Fibroblast of peridontal ligament (primary cell): ENCODE measurements around the gene DYNC1LI1.
A peak's percentile ranks its signal among the peaks of the same experiment; 100 is the strongest.

Experiments used
- DNase-seq: peaks from one replicate; pipeline ENCODE4 v3.0.0-alpha.2; 2010; ENCODE audit errors: extremely low read depth

Gene DYNC1LI1

DNA sequence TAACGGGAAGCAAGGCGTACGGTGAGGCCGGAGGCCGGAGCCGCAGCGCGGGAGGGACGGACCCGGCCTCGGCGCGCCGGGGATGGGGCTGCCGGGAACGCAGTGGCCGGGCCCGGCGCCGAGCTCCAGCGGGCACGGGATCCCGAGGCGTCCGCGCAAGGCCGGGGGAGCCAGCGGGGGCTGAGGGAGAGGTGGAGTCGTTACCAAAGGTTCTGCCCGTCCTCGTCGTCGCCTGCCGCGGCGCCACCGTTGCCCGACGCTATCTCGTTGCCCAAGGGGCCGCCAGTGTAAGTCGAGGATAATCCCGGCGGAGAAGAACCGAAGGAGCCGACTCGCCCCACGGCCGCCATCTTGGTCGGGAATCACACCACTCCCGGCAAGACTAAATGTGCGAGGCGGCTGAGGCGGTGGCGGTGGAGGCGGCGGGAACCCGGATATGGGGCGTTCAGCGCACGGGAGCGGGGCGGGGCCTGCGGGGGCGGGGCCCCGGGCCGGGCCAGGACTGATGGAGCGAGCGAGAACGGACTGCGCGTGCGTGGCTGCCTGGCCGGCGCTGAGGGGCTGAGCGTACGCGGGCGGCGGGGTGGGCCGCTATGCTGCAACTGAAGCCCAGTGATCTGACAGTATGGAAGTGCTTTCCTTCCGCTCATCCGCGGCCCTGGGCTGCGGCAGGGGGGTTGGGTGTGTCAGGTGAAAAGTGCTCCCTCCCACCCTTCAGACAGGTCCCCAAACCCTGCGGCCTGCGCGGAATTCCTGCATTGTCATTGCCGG, at the start of gene DYNC1LI1:
TSS of gene DYNC1LI1 (minus strand) at position 438 of the 771 bp plus-strand sequence. CDS start at position 350, 88 bp downstream.
- DNase-seq: peak; percentile 86

GRCh38 chr3:32619395-32619794, 48.7 kb upstream of the DYNC1LI1 start:
- DNase-seq: no peak

- DNase-seq: no peak
These were observed 45.8 kb upstream of the DYNC1LI1 start for GRCh38 chr3:32616267-32616962.

DNA sequence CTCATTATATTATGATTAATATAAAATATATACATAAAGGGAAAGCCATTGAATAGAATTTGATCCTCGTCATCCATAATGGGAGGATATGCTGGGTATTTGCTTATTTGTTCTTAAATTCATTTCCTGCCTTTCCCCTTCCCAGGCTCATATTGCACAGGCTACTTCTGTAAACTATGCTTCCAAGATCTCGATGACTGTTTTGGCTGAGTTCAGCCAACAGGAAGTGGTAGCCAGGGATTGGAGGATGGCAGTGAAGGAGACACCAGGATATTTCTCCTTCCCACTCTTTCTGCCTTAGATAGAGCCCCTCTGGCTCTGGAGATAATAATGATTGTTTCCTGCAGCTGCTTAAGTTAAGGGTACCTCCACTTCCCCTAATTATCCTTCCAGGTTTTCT, 44.3 kb upstream of the DYNC1LI1 start:
- peak; percentile 79 for DNase-seq

DNA sequence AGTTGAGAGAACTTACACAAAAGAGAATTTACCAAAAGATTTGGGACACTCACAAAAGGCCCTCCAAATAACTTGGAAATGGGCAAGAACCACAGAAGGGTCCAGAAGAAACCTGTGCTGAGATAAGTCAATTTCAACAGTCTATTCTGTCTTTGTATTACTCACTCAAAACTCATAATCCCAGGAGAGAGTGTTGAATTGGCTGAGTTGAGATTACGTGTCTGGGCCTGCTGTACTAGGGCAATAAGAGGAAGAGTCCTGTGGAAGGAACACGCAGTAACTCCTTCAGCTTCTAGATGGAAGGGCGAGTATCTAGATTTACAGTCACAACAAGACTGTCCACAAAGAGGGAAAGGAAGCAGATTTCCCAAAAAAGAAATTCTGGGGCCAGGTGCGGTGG, 42.5 kb upstream of the DYNC1LI1 start:
- peak; percentile 75 for DNase-seq

DNA sequence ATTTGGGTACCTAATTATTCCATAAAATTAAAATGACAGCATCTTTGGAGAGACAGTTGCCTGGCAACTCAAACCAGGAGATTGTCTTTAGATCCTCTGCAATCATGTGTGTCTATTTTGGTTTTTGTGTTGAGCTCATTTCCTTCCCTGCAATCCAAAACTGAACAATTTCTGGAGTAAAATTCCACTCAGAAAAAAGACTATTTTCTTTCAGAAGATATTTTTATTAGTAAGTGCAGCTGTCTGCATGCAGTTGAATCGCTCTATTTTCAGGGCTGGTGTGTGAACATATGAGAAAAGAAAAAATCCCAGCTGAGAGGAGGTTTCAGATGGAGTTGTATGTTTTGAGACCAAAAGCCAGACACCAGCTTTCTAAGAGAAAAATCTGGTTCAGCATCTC, 41.9 kb upstream of the DYNC1LI1 start:
- DNase-seq: peak; percentile 9

- DNase-seq: no peak
These were observed 36.9 kb upstream of the DYNC1LI1 start for GRCh38 chr3:32607522-32607921.

DNA sequence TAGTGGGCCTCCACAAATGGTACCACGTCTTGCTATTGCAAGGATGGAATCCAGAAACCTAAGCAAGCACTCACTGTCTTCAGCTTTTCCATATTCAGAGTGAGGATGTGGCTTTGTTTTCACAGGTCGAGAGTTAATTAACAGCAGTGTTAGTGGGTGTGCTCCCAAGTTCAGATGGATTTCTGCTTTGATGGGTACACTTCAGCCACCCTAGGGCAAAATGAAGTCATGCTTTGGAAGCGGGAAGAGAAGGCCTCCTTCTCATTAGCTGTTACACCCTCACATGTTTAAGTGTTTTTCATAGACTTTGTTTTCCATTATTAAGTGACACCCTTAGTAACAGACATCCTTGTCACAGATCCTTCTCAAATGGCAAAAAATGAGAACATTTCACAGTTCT, 36.3 kb upstream of the DYNC1LI1 start:
- DNase-seq: no peak

GRCh38 chr3:32606277-32606676, 35.6 kb upstream of the DYNC1LI1 start:
- no peak for DNase-seq

DNA sequence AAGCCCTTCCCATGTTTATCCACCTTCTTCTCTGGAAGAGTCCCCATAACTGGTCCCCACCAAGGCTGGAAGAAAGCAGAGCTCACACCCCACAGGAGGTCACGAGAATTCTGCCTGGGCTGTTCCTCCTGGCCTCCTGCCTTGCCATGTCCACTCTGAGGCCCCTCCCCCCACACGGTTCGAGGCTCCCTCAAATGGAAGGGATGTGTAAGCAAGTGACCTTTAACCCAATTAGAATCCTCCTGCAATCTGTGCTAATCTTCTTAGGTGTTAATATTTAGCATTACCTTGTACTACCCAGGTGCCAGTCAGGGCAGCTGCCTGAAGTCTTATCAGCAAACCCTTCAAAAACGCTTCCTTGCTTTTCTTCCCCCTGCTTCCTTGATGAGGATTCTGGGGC, 32.4 kb upstream of the DYNC1LI1 start:
- no peak for DNase-seq

DNA sequence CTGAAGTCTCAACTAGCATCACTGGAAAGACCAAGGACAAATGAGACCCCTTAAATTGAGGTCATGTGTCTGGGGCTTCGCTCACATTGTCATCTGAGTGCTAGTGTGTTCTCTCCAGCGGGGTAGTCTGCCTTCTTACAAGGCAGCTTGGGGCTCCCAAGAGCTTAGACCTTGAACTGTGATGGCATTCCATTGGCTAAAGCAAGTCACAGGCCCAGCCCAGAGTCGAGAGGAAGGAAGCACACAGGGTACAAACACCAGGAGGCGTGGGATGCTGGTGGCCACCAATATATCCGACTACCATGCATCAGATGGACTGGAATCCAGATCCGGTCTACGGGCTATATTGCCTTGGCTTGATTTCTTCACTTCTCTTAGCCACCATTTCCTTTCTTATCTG, 31.5 kb upstream of the DYNC1LI1 start:
- no peak for DNase-seq

GRCh38 chr3:32601722-32602121, 31.1 kb upstream of the DYNC1LI1 start:
- no peak for DNase-seq

GRCh38 chr3:32597656-32598055, 27.0 kb upstream of the DYNC1LI1 start:
- no peak for DNase-seq

DNA sequence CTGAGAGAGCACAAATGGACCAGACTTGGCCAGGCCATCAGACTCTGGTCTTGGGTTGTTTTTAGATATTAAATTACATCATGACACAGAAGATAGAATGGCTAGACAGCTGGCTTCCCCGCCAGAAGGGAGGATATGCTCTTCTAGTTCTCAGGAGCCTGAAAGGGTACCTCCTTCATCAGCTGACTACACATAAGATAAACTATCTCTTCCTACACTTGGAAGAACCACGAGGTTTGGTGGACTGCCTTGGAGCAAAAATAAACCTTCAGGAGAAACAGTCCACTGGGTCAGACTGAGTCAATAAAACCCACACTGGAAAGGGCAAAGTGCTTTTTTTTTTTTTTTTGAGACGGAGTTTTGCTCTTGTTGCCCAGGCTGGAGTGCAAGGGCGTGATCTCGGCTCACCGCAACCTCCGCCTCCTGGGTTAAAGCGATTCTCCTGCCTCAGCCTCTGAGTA, 26.3 kb upstream of the DYNC1LI1 start:
- DNase-seq: peak; percentile 71

DNA sequence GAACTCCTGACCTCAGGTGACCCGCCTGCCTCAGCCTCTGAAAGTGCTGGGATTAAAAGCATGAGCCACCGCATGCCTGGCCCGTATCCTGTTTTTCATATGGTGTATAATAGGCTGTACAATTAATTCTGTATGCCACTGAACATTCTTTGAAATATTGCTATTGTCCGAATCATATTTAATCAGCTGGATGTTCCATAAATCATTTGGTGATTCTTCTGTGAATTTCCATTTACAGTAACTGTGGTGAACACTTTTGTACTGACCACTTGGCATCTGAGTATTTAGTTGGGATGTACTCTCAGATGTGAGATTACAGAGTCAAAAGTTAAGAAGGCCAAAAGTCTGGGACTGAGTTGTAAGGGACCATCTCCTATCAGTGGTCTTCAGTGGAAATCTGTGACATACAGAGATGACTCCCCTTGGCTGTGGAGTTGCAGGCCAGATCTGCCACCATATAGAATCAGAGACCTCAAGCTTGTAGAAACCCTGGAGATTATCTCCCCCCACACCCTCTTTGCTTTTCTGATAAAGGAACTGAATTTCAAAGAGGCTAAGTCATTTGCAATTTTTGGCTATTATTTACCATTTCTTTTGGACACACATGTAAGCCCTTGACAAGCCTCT, 25.7 kb upstream of the DYNC1LI1 start:
- no peak for DNase-seq

GRCh38 chr3:32595323-32595722, 24.7 kb upstream of the DYNC1LI1 start:
- DNase-seq: no peak

- DNase-seq: peak; percentile 64
These were observed 23.4 kb upstream of the DYNC1LI1 start for GRCh38 chr3:32593903-32594525.

- no peak for DNase-seq
These were observed 22.2 kb upstream of the DYNC1LI1 start for GRCh38 chr3:32592696-32593353.

DNA sequence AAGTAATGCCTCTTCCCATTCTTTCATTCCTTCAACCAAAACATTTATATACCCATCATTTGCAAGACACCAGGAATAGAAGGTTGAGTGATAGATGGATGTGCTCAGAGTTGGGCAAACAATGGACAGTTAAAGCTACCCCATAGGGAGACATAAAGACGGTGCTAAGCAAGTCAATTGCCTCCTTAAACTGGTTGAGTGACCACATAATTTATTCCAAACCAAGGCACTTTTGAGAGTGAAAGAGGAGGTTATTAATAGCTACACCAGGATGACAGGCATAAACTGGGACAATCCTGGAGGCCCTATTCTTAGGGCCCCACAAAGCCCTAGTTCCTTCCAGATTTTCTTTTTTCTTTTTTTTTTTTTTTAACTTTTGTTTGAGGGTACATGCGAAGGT, 21.4 kb upstream of the DYNC1LI1 start:
- no peak for DNase-seq

DNA sequence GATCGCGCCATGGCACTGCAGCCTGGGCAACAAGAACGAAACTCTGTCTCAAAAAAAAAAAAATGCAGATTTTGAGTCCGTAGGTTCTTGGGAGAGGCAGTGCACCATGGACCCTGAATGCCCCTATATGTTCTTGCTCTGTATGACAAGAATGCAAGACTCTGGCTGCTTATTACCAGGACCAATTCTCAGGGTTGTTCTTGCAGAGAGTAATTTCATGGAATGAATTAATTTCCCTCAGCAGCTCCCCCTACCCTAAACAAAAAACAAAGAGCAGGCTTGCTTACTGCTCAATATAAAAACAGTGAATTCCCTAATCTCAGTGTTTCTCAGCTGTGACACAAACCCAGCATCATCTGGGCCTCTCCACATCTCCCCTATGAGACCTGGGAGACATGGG, 20.5 kb upstream of the DYNC1LI1 start:
- no peak for DNase-seq

DNA sequence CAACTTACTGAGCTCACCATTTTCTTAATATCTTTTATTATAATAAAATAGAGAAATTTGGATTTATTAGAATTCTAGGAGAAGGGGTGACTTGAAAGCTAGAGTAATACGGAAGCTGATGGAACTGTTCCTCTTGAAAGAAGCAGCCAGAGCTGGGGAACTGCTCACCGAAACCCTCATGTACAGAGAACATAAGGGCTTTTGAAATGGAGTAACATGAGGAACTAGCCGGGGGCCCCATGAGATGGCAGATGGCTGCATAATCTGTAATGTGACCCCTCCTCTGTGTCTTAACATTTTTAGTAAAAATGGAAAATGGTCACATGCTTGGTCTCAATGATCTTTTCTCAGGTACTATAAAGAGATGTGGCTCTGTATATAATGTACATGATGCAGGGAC, 15.7 kb upstream of the DYNC1LI1 start:
- no peak for DNase-seq

DNA sequence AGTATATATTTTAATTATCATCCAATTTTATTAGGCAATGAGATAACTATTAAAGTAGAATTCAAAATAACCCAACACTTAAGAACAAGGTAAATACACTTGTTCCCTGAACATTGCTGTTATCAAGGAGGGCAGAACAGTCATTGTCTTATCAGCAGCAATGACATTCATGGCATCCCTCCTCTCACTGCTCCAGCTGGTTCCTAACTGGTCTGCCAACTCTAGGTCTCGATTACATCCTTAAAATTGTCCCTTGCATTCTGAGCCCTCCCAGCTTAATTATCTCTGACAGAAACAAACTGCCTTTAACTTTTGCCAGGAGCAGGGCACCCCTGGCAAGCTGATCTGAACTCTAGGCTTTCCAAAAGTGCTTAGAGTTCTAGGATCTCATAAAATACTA, 14.0 kb upstream of the DYNC1LI1 start:
- DNase-seq: peak; percentile 24
